Head of caudate nucleus (tissue), 42 donors: ENCODE results near the gene WWP2.
A peak's percentile ranks its signal among the peaks of the same experiment; 100 is the strongest.
"Not testable (repeated sequence)": the region's sequence is repeated elsewhere in the genome, so short reads cannot be mapped to it uniquely, and the experiment has no call there.

Source experiments
- DNase-seq, 42 donors: peaks; one replicate each; pipeline versions ENCODE4 v3.0.0 to v3.0.0-alpha.2; 2020 to 2021; ENCODE audit warnings: mixed read lengths in 7 of 42
- intact Hi-C: fragments of 100-400 bp; cut with DNase I; formaldehyde crosslinking; loops from one replicate; pipeline ENCODE4 v1.15.0; 2022

WWP2 gene

GRCh38 chr16:69821844-69822173 is 59.7 kb downstream of the WWP2 start:
- DNase-seq, result peak in 2 of 42 donors; percentile 7 to 8
- intact Hi-C loops, result no loop called here

- DNase-seq, result peak in 1 of 42 donors; percentile 21
- intact Hi-C loops, result no loop called here
Observed at GRCh38 chr16:69822174-69822935, 60.2 kb downstream of the WWP2 start.

- DNase-seq, result peak in 2 of 42 donors; percentile 35 to 41
- intact Hi-C loops, result no loop called here
Observed at GRCh38 chr16:69823831-69824563, 61.9 kb downstream of the WWP2 start.

- peak in 1 of 42 donors; percentile 33 for DNase-seq
- intact Hi-C loops, result not testable (repeated sequence)
Observed at GRCh38 chr16:69824564-69825142, 62.5 kb downstream of the WWP2 start.

GRCh38 chr16:69827524-69827923 is 65.4 kb downstream of the WWP2 start:
- peak in 2 of 42 donors; percentile 12 to 28 for DNase-seq
- intact Hi-C loops, result no loop called here

- no peak for DNase-seq
- intact Hi-C loops, result no loop called here
Observed at GRCh38 chr16:69829338-69829737, 67.2 kb downstream of the WWP2 start.

- DNase-seq, result peak in 1 of 42 donors; percentile 12
- intact Hi-C loops, result no loop called here
Observed at GRCh38 chr16:69830146-69830533, 68.0 kb downstream of the WWP2 start.

- intact Hi-C loops, result no loop called here
- no peak for DNase-seq
Observed at GRCh38 chr16:69830534-69831211, 68.5 kb downstream of the WWP2 start.

GRCh38 chr16:69831212-69832123 is 69.3 kb downstream of the WWP2 start:
- DNase-seq, result no peak
- intact Hi-C loops, result no loop called here

GRCh38 chr16:69833357-69834282 is 71.5 kb downstream of the WWP2 start:
- DNase-seq, result no peak
- intact Hi-C loops, result no loop called here

- intact Hi-C loops, result no loop called here
- DNase-seq, result no peak
Observed at GRCh38 chr16:69834807-69835466, 72.8 kb downstream of the WWP2 start.

GRCh38 chr16:69836257-69836656 is 74.1 kb downstream of the WWP2 start:
- DNase-seq, result no peak
- intact Hi-C loops, result no loop called here

GRCh38 chr16:69837380-69837779 is 75.2 kb downstream of the WWP2 start:
- intact Hi-C loops, result no loop called here
- no peak for DNase-seq

- intact Hi-C loops, result no loop called here
- DNase-seq, result peak in 1 of 42 donors; percentile 53
Observed at GRCh38 chr16:69838489-69838888, 76.4 kb downstream of the WWP2 start.

GRCh38 chr16:69839240-69839688 is 77.1 kb downstream of the WWP2 start:
- intact Hi-C loops, result no loop called here
- peak in 36 of 42 donors; percentile 13 to 76 (median 48) for DNase-seq

GRCh38 chr16:69839798-69840409 is 77.8 kb downstream of the WWP2 start:
- intact Hi-C loops, result no loop called here

GRCh38 chr16:69840975-69841374 is 78.8 kb downstream of the WWP2 start:
- DNase-seq, result no peak
- intact Hi-C loops, result no loop called here

More at GRCh38 chr16:69839798-69840409, 77.8 kb downstream of the WWP2 start:
- DNase-seq, result peak; percentile 56 to 92 (median 80)
